Smooth muscle cell (in vitro differentiated cells): ENCODE results near the gene TMSB4X. TPM values are rescaled to one million over a fixed set of nuclear protein-coding genes. Genes with fewer than 3 reads are reported as not detected.

Source experiments
- DNase-seq: peaks from one replicate; lab custom pipeline; 2025; ENCODE audit not compliant: unreplicated experiment; lab: John Stamatoyannopoulos, UW
- H2AFZ ChIP-seq: fragments of 200-600 bp; sonication (generic); 2 replicates; pipeline ENCODE4 v1.6.0; 2016; ENCODE audit warnings: antibody characterized with exemption, low read depth, mild to moderate bottlenecking
- H3F3A ChIP-seq: fragments of 200-600 bp; sonication (generic); 2 replicates; pipeline ENCODE4 v1.6.0; 2017; ENCODE audit warnings: antibody characterized with exemption, low read depth
- H3K27ac ChIP-seq: fragments of 200-600 bp; sonication (generic); 2 replicates; pipeline ENCODE4 v1.5.1; 2016; ENCODE audit warnings: low read depth, mild to moderate bottlenecking
- H3K27me3 ChIP-seq: fragments of 200-600 bp; sonication (generic); 2 replicates; pipeline ENCODE4 v1.6.1; 2016; ENCODE audit warnings: low read depth, mild to moderate bottlenecking
- H3K36me3 ChIP-seq: fragments of 200-600 bp; sonication (generic); 2 replicates; pipeline ENCODE4 v1.5.1; 2016; ENCODE audit warnings: low read depth
- H3K4me1 ChIP-seq: fragments of 200-600 bp; sonication (generic); 2 replicates; pipeline ENCODE4 v1.5.1; 2016; ENCODE audit warnings: low read depth
- H3K4me2 ChIP-seq: fragments of 200-600 bp; sonication (generic); 2 replicates; pipeline ENCODE4 v1.6.0; 2016; ENCODE audit warnings: mild to moderate bottlenecking
- H3K4me3 ChIP-seq: fragments of 200-600 bp; sonication (generic); 2 replicates; pipeline ENCODE4 v1.5.1; 2016; ENCODE audit warnings: mild to moderate bottlenecking
- H3K79me2 ChIP-seq: fragments of 200-600 bp; sonication (generic); 2 replicates; pipeline ENCODE4 v1.6.0; 2016; ENCODE audit warnings: low read depth, mild to moderate bottlenecking
- H3K9ac ChIP-seq: fragments of 200-600 bp; sonication (generic); 2 replicates; pipeline ENCODE4 v1.6.0; 2016; ENCODE audit warnings: low read depth
- H3K9me3 ChIP-seq: fragments of 200-600 bp; sonication (generic); replicated peaks from 2 replicates; pipeline ENCODE4 v1.5.1; 2016; ENCODE audit warnings: low read depth
- H4K20me1 ChIP-seq: fragments of 200-600 bp; sonication (generic); 2 replicates; pipeline ENCODE4 v1.6.0; 2016; ENCODE audit warnings: low read depth
- CTCF ChIP-seq: fragments of 200-600 bp; sonication (generic); IDR thresholded peaks from 2 replicates; pipeline ENCODE4 v1.5.1; 2017; ENCODE audit warnings: borderline replicate concordance, mild to moderate bottlenecking, antibody characterized with exemption; ENCODE audit not compliant: insufficient read depth, poor library complexity, severe bottlenecking
- WGBS: methylation state at CpG from one replicate; pipeline ENCODE4 v1.1.7; 2016; ENCODE audit warnings: low lambda C conversion rate; 5-methylcytosine and 5-hydroxymethylcytosine counted together
- polyA plus RNA-seq: library from polyadenylated mRNA; unstranded; fragments of >200 nt; fragmentation: Nextera tagmentation; extraction: Ambion mirVana; gene quantifications from 2 replicates; pipeline ENCODE4 v1.2.1, GENCODE V29; 2016
- total RNA-seq: library from RNA; depleted of rRNA; stranded (reverse); fragments of >200 nt; gene quantifications from 2 replicates; pipeline ENCODE4 v1.2.3, GENCODE V29; 2014

The TMSB4X gene
- total and polyA plus RNA-seq, 2 experiments from 2014 or later = 9,721 to 12,637 TPM

GRCh38 chrX:12971282-12972003 lies 3.5 kb upstream of the TMSB4X start:
- Histone ChIP-seq H3K9me3 (no peaks in the 10 kb centered on the region), H3K36me3 (no peaks in the 10 kb centered on the region), H3K79me2 (peaks cover 24% of the 10 kb centered on the region), H3K4me2 (peak overlapping the region; percentile 78), H3K4me3 (no peak overlapping the region), H4K20me1 (peaks cover 14% of the 10 kb centered on the region), H3K4me1 (peaks cover 14% of the 10 kb centered on the region), H2AFZ (peak overlapping the region; percentile 84), H3K27me3 (no peaks in the 10 kb centered on the region), H3F3A (peaks cover 14% of the 10 kb centered on the region), H3K9ac (no peak overlapping the region), H3K27ac (peak overlapping the region; percentile 28)
- WGBS = 92% methylated on average over 12 of the region's 12 CpGs
- TF ChIP-seq CTCF = no peak
- no peak for DNase-seq

GRCh38 chrX:12972243-12972642 lies 2.7 kb upstream of the TMSB4X start:
- no peak overlapping the region for H2AFZ ChIP-seq
- no peak for TF ChIP-seq CTCF
- DNase-seq = no peak
- H3K36me3 ChIP-seq = no peaks in the 10 kb centered on the region
- H3K79me2 ChIP-seq = peaks cover 31% of the 10 kb centered on the region
- H3K4me1 ChIP-seq = peaks cover 18% of the 10 kb centered on the region
- 79% methylated on average over 6 of the region's 6 CpGs for WGBS
- H3K27me3 ChIP-seq = no peaks in the 10 kb centered on the region
- no peak overlapping the region for H3K4me2 ChIP-seq
- peaks cover 21% of the 10 kb centered on the region for H3F3A ChIP-seq
- no peak overlapping the region for H3K27ac ChIP-seq
- no peak overlapping the region for H3K9ac ChIP-seq
- H3K9me3 ChIP-seq = no peaks in the 10 kb centered on the region
- no peak overlapping the region for H3K4me3 ChIP-seq
- peaks cover 22% of the 10 kb centered on the region for H4K20me1 ChIP-seq

GRCh38 chrX:12972878-12973560 lies 1.9 kb upstream of the TMSB4X start:
- H3F3A ChIP-seq = peaks cover 27% of the 10 kb centered on the region
- H2AFZ ChIP-seq = no peak overlapping the region
- H3K79me2 ChIP-seq = peaks cover 36% of the 10 kb centered on the region
- no peaks in the 10 kb centered on the region for H3K27me3 ChIP-seq
- no peak overlapping the region for H3K4me2 ChIP-seq
- DNase-seq = no peak
- 96% methylated on average over 12 of the region's 12 CpGs for WGBS
- H3K9ac ChIP-seq = no peak overlapping the region
- H3K27ac ChIP-seq = no peak overlapping the region
- TF ChIP-seq CTCF = no peak
- peaks cover 30% of the 10 kb centered on the region for H4K20me1 ChIP-seq
- peaks cover 26% of the 10 kb centered on the region for H3K4me1 ChIP-seq
- H3K36me3 ChIP-seq = no peaks in the 10 kb centered on the region
- no peak overlapping the region for H3K4me3 ChIP-seq
- no peaks in the 10 kb centered on the region for H3K9me3 ChIP-seq
